GM19324 (cell line): ENCODE data around the gene ATP8B1.
"Not testable (repeated sequence)": the region's sequence is repeated elsewhere in the genome, so short reads cannot be mapped to it uniquely, and the experiment has no call there.

Experiments used
- ATAC-seq: cut with Tn5 transposase; IDR thresholded peaks from one replicate; pipeline ENCODE4 v1.9.1; 2021; ENCODE audit warnings: mild to moderate bottlenecking, moderate library complexity; ENCODE audit not compliant: unreplicated experiment, low FRiP score

The ATP8B1 gene

GRCh38 chr18:57737400-57738060 is 65.6 kb downstream of the ATP8B1 start:
- ATAC-seq = no peak

DNA sequence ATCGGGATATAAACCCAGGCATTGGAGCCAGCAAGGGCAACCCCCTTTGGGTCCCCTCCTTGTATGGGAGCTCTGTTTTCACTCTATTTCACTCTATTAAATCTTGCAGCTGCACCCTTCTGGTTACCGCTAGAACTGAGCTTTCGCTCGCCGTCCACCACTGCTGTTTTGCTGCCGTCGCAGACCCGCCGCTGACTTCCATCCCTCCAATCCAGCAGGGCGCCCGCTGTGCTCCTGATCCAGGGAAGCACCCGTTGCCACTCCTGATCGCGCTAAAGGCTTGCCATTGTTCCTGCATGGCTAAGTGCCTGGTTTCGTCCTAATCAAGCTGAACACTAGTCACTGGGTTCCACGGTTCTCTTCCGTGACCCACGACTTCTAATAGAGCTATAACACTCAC is 68.1 kb downstream of the ATP8B1 start:
- not testable (repeated sequence) for ATAC-seq

DNA sequence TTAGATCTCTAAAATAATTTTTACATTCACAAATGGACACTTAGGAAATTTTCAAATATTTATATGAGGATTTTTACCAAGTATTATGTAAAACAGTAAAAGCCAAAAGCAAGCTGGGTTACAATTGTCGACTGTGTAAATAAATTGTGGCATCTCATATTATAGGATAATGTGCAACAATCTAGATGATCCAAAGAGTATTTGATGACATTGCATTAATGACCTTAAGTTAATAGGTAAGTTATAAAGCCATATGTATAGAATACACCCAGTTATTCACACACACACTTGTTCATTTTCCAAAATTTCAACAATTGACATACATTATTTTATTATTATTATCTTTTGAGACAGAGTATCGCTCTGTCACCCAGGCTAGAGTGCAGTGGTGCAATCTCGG is 69.3 kb downstream of the ATP8B1 start:
- ATAC-seq = no peak

- no peak for ATAC-seq
Observed at GRCh38 chr18:57730146-57730545, 73.0 kb downstream of the ATP8B1 start.

GRCh38 chr18:57728941-57729511 is 74.1 kb downstream of the ATP8B1 start:
- no peak for ATAC-seq

- no peak for ATAC-seq
Observed at GRCh38 chr18:57727952-57728807, 74.9 kb downstream of the ATP8B1 start.

GRCh38 chr18:57719211-57719935 is 83.7 kb downstream of the ATP8B1 start:
- ATAC-seq = not testable (repeated sequence)

GRCh38 chr18:57716549-57716948 is 86.6 kb downstream of the ATP8B1 start:
- no peak for ATAC-seq

- ATAC-seq = no peak
Observed at GRCh38 chr18:57715671-57716070, 87.4 kb downstream of the ATP8B1 start.

DNA sequence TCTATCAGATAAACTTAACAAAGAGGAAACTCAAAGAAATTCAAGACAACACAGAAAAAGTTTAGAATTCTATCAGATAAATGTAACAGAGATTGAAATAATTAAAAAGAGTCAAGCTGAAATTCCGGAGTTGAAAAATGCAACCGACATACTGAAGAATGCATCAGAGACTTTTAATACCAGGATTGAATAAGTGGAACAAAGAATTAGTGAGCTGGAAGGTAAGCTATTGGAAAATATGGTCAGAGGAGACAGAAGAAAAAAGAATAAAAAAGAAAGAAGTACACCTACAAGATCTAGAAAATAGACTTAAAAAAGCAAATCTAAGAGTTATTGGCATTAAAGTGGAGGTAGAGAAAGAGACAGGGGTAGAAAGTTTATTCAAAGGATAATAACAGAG is 88.0 kb downstream of the ATP8B1 start:
- ATAC-seq = no peak

DNA sequence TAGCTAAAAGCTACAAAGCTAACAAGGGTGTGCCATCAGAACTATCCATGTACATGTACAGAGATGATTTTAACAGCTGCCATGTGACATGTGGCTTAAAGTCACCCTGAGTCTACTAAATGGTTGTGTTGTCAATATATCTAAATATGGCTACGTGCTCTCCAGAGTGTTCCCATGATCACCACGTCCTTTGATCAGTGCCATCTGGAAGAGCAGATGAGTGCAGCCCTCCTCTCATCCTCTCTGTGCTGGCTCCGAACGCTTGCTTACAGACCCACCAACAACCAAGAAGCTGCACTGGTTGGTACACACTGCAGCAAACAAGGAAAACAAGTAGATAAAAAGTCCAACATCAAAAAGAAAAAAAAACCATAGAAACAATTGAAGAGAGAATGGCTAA is 92.9 kb downstream of the ATP8B1 start:
- no peak for ATAC-seq

DNA sequence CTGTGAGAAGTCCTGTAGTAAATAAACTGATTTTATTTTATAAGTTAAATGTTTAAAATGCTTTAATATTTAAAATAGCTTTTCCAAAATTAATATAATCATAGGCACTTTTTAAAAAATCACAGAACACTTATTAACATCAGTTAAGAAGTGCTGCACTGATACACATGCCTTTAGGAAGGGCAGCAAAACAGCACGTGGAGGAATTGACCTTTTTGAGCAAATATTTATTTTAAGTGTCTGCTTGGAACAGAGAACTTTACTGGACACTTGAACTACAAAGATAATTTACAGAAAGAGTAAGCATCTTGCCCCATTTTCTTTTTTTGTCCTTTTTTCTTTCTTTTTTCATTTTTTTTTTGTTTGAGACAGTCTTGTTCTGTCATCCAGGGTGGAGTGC is 93.8 kb downstream of the ATP8B1 start:
- ATAC-seq = no peak

DNA sequence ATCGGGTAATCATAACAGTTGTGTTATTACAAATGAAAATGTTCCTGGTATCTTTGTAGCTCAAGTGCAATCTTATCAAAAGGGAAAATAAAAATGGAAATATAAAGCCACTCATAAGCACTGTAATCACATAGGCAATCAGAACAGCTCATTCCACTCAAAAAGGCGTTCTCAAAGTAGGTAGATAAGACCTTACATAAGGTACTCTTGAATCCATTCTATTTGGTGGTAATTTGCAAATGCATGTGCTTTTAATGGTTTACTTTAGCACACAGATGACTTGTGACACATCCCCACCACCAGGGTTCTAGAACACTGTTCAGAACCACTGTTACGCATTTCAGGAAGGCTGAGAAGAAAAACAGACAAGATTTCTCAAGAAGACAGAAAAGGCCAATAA is 94.8 kb downstream of the ATP8B1 start:
- ATAC-seq = no peak

- ATAC-seq = no peak
Observed at GRCh38 chr18:57705832-57706595, 97.1 kb downstream of the ATP8B1 start.

GRCh38 chr18:57705011-57705410 is 98.1 kb downstream of the ATP8B1 start:
- ATAC-seq = no peak

DNA sequence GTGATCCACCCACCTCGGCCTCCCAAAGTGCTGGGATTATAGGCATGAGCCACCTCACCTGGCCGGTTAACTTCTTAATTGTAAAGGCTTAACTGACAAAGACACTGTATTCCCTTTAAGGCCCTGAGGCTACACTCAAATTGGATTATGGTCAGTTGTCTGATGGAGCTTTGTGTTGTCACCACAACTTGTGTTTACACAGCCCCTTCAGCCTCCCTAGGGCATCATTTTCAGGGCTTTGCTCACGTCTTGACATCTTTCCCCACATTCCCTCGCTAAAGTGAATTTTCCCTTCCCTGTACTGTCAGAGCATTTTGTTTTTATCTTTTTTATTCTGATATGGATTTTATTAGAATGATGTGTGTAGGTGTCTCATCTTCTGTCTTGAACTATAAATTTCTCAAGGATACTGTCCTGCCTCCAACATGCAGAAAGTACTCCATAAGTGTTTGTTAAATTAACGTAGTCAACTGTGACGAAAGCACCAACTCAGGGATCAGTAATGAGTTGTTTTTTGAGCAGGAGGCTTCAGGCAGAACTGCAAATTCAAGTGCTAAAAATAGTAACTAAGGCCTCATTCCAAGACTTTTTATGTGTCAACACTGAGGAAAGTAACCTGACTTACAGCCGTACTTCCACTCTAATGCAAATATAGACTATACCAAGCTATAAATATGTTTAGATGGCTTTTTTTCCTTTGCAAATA is 104.4 kb downstream of the ATP8B1 start:
- no peak for ATAC-seq

- no peak for ATAC-seq
Observed at GRCh38 chr18:57697426-57697825, 105.7 kb downstream of the ATP8B1 start.

- ATAC-seq = no peak
Observed at GRCh38 chr18:57696271-57696670, 106.8 kb downstream of the ATP8B1 start.

DNA sequence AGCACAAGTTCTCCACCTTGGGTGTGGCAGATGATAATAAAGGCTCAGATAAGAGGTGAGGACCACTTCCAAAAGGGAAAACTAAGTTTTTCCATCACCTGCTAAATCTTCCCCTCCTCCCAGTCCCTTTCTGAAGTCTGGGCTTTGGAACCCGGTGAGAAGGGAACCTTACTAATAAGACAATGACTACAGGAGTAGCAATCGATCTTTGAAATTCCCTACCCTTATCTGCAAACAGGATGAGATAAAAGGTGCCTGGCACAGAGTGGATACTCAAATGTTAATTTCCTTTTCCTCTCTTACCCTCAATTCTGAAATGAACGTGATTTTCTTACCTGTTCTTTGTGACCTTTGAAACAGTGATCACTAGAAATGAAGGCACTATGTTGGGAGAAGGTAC is 111.8 kb downstream of the ATP8B1 start:
- ATAC-seq = no peak

- no peak for ATAC-seq
Observed at GRCh38 chr18:57687970-57688369, 115.1 kb downstream of the ATP8B1 start.
